GM21390 (cell line): Measurements from ENCODE around the gene LPIN1.

Source experiments
- ATAC-seq: cut with Tn5 transposase; IDR thresholded peaks from one replicate; pipeline ENCODE4 v1.9.1; 2021; ENCODE audit not compliant: unreplicated experiment

LPIN1 gene

DNA sequence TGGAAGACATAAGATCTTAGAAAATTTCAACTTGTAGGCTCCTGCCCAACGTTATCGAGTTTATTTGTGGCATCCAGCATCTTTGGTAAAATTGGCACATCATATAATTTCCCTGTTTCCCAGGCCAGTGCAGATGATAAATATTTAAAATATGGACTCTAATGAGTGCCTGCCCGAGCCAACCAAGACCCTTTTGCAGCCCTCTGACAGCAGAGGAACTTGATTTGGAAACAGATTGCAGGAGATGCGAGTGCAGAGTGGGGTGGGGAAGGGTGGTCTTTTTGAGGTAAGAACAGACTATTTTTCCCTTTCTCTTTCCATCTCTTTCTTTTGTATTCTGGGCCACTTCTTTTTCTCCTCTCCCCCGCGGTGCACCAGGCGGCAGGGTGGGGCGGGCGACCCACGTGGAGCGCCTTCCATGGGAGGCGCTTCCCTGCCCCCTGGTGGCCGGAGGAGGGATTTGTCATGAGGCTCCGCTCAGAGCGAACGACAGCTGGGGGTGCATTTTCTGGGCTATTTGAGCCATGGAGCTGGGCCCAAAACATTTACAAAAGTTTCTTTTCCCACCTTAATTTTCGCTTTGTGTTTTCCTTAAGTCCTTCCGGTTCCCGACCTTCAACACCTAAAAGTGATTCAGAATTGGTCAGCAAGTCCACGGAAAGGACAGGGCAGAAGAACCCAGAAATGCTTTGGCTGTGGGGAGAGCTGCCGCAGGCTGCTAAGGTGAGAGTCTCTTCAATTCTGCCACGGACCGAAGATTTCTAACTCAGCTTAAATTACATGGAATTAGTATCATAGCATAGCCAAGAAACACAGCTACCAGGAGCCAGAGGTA lies 32.7 kb downstream of the LPIN1 start:
- ATAC-seq = peak; percentile 84

DNA sequence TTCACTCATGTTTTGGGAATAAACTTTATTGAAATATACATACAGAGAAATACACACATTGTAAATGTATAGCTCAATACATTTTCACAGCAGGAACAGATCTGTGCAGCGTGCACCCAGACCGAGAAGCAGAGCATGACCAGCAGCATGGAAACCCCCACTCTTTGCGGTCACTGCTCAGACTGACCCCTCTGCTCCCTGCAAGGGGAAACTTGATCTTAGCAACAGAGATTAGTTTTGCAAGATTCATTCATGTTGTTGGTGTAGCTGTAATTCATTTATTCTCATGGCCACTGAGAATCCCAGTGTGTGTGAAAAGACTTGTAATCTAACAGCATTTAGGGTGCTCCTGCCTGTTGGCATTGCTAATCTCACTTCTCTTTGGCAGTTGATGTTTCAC lies 35.2 kb downstream of the LPIN1 start:
- no peak for ATAC-seq

DNA sequence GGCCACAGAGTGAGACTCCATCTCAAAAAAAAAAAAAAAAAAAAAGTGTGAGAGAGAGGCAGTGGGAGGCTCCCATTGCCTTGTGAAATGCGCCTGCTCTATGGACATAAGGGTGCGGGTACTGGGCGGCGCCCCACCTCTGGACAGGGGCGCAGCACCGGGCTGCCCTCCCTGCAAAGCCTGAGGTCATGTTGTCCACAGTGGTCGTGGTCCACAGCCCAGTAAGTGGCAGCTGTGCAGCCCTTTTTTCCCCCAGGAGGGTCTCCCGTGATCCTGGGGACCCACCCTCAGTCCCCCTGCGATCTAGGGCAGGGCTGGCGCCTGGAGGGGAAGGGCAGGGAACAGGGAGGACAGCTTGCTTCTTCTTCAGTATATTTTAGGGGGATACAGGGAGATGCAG lies 37.8 kb downstream of the LPIN1 start:
- no peak for ATAC-seq

DNA sequence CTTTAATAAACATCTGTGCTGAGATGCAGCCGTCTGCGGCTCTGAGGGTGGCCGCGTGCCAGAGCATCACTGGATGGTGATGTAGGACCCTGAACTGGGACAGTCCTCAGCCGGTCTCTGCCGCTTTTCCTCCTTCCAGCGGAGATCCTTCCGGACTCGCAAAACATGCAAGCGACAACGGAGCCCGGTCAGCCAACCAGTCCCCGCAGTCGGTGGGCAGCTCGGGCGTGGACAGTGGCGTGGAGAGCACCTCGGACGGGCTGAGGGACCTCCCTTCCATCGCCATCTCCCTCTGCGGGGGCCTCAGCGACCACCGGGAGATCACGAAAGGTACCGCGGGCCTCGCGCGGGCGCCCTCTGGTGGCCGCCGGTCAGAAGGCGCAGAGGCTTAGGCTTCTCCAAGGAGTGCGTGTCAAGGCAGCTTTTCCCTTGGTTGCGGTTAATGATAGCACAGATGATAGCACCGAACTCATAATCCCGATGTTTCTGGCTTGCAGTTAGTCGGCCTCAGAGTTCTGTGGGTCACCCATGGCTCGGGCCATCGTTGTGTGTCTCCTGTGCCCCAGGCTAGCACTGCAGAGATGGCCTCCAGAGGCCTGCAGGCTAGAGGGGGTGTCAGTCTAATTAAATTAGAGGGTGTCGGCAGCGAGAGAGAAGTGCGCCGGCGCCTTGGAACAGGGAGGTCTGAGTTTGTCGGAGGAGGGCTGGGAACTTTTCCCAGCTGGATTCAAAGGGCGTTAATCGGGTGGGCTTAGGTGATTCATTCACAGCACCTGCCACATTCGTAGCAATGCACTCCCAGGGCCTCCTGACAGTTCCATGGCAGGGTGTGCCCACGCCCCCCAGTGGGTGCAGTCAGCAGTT lies 38.5 kb downstream of the LPIN1 start:
- ATAC-seq = no peak

DNA sequence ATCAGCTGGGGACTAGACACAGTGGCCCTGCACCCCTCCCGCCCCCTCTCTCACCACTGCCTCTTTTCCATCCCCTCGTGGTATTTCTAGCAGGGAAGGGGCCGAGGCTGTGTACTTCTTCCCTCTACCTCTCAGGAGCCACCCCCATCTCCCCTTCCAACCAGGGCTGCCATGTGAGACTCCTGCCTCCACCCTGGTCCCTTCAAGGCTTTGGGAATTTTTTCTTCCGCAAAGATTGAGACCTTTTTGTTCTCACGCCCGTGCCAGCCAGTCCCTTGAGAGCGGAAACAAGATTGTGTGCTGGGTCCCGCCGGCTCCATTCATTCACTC lies 39.1 kb downstream of the LPIN1 start:
- no peak for ATAC-seq

DNA sequence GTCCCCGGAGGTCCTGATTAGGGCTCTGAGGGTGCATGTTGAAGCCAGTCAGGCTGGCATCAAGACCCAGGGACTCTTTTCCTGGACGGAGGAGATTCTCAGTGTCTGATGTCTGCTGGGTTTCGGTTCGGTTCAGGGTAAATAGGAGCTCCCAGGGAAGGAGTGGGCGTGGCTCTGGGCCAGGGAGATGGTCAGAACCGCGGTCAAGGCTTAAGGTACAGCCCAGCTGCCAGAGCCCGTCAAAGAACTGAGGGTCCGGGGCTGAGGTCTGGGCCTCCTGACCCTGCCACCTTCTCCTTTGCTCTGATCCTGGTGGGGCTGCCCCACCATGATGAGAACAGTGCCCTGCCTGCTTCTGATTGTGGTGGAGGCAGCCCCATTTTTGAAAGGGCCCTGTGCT lies 39.8 kb downstream of the LPIN1 start:
- ATAC-seq = no peak

DNA sequence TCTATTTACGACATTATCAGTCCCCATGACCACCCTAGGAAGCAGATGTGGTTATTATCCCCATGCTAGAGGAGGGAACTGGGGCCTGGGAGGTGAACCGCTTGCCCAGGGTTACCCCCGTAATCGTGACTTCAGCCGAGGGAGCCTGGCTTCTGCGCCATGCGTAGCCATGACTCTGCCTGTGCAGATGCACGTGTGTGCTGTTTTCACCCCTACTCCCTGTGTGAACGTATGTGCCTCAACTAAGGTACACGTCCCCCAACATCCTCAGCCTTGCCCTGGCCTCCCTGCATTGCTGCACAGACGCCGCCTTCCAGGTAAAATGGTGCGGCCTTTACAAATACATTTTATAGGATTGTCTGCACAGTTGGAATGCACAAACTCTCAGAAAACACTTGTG lies 40.2 kb downstream of the LPIN1 start:
- ATAC-seq = no peak

DNA sequence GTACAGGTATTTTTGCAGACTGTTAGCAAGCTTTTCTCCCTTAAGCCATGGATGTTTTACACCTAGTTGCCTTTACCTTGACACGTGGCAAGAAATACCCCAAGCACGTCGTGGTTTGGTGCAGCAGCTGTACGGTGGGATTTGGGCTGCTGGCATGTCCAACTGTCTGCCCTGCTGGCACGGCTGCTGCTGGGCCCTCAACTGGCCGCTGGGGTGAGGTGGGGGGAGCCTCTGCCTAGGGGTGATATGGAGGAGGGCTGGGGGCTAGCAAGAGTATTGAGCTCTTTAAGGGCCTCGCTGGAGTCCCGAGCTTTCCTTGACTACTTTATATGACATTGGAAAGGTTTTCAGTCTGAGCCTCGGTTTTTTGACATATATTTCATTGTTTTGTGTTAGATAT lies 41.6 kb downstream of the LPIN1 start:
- ATAC-seq = no peak

DNA sequence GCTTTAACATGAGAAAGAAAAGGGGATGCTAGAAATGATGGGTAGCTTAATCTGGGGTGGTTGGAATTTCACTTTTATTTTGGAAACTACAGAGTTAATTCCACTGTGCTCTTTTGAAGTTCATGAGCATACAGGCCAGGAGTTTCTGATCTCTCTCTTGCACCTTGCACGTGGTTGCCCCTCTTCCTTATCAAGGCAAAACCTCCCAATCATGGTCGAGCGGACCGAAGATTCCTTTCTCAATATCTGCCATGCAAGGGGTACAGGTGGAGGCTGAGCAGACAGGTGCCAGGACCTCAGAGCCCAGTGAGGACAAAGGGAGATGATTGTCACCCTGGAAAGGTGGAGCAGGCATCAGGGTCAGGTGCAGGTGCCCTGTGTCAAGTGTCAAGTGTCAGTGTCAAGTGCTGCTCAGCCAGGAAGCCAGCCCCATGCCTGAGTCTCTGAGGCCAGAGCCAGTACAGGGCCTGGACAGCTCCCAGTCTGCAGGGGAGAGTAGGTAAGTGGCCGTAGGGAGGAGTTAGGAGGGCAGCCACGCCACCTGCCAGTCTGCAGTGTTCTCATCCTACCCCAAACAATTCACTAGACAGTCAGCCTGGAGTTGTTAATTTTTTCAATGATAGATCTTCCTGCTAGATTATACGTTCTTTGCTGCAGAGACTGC lies 42.2 kb downstream of the LPIN1 start:
- no peak for ATAC-seq

DNA sequence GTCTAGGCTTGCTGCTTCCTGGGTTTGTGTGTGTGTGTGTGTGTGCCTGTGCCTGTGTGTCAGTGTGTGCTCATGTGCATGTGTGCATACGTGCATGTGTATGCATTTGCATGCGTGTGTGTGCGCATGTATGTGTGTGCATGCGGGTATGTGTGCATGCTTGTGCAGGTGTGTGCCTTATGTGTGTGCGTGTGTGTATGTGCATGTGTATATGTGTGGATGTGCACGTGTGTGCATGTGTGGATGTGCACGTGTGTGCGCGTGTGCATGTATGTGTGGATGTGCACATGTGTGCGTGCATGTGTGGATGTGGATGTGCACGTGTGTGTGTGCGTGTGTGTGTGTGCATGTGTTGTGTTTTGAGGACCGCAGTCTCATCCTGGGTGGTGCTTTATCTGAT lies 42.8 kb downstream of the LPIN1 start:
- ATAC-seq = no peak

DNA sequence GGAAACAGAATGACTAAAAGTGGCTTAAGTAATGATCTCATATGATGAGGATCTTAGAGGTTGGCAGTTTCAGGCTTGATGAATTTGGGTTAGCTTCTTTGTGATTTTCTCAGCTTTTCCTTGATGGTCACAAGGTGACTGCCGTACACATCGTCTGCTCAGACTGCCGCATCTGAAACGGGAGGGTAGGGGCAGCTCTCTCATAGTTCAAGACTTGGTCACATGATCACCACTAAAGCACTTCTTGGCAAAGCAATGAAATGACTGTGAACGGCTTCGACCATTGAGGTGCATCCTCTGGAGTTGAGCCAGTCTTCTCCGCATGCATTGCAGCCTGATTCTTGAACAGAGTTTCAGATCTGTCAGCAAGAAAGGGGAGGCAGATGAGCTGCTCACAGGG lies 43.8 kb downstream of the LPIN1 start:
- ATAC-seq = no peak

DNA sequence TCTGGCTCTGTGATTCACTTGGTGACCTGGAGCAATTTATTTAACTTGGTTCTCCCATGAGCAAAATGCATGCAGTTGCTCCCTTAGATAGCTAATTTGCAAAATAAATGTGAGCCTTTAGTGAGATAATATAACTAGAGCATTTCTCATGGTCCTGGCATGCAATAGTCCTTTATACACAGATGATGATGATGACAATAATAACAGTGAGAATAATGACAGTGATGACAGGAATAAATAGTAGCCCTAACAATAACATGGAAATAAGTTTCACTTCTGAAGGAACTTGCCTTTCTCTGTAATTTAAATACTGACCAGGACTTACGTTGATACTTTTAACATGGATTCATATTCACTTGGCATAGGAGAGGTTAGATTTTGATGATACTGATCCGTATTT lies 49.2 kb downstream of the LPIN1 start:
- ATAC-seq = no peak

DNA sequence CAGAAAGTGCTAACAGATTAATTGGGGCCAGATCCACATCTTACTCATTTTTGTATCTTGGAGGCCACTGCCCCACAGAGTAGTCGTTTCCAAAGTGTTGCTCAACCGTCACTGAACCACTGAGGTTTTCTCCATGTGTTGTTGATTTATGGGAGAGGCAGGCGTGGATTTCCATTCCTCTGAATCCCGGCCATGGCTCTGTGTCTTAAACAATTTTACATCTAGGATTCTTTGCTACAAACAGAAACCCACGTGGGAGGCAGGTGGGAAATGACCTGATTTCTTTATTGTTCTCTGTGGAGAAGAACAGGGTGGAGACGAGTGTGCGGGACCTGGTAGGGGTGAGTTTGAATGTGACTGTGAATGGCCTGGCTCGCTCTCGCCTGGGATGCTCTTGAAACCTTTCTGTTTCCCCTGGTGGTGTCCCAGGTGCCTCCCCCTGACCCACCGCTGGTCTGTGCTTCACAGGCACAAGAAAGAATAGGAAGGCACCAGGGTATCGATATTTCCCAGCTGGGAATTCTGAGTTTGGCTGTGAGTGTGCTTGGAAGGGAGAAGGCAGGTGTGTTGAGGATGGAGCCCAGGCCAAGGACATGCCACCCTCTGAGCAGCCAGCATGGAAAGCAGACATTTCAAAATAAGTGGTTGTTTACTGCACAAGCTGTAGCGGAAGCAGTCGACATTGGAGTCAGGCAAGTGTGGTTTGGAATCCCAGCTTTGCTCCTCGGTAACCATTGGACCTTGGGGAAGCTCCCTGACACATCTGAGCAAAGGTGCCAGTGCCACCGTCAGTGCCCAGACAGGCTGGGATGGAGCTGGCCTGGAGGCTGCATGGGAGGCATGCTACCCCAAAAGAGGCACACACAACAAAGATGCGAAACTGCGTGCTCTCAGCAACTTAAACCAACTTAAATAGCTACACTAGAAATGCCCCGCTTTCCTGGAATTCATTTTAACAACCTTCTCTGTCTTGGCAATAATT lies 50.0 kb downstream of the LPIN1 start:
- no peak for ATAC-seq

DNA sequence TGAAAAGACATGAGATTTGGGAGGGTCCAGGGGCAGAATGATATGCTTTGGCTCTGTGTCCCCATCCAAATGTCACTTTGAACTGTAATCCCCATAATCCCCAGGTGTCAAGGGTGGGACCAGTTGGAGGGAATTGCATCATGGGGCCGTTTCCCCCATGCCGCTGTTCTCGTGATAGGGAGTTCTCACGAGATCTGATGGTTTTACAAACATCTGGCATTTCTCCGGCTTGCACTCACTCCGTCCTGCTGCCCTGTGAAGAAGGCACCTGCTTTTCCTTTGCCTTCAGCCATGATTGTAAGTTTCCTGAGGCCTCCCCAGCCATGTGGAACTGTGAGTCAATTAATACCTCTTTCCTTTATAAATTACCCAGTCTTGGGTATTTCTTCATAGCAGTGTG lies 51.4 kb downstream of the LPIN1 start:
- no peak for ATAC-seq

DNA sequence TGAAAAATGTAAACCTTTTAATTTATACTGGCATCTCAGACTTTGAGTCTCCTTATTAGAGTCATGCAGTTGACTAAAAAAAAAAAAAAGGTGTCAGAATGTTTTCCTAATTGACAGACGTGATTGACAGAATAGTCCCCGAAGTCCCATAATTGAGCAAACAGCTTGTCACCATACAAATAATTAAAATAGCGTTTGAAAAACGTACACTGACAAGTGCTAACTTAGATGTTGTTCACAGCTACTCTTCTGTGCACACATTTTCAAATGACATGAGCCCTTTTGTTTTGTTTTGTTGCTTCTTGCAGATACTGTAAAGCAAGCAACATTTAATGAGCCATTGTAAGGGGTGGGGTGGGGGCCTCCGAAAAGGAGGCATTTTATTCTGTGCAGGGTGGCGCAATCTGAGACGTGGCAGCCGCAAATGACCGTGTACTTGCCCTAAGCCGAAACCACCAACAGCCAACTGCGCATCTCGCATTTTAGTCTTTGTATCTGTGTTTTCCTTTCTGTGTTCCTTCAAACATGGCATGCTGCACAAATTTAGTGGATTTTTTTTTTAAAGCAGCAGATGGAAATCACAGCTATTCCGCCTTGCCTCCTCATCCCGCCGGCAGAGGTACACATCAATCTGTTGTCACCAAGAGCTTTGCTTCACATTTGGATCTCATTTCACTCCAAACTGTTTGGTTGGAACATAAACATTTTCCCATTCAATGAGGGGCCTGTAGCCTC lies 52.4 kb downstream of the LPIN1 start:
- no peak for ATAC-seq

DNA sequence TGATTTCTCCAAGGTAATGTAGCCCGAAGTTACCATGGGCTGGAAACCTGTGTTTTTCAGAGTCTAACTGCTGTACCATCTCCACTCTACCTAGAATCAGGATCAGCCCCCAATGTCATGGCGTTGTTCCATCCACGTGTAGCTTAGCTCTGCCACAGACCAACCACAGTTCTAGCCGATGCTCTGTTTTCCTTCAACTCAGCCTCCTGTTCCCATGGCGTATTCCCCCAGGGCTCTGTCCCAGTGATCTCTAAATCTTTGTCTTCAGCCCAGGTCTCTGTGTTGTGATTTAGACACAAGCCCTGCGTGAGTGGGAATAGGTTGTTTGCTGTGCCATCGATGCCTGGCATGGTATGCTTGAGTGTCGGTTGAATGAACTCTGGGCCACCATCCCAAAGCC lies 53.4 kb downstream of the LPIN1 start:
- no peak for ATAC-seq

DNA sequence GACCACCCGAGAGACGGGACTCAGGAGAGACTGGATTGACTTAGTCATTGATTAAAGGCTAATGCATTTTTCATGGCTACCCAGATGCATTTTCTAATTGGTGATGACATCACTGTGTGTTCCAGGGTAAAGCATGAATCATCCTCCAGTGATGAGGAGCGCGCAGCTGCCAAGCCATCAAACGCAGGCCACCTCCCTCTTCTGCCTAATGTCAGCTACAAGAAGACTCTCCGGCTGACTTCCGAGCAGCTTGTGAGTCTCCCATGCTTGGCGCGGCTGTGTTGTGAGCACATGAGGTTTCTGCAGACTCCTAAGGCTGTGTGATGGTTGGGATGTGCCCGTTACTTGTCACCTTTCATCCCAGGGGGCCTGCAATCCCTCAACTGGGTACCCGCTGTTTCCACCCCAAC lies 56.4 kb downstream of the LPIN1 start:
- ATAC-seq = no peak

DNA sequence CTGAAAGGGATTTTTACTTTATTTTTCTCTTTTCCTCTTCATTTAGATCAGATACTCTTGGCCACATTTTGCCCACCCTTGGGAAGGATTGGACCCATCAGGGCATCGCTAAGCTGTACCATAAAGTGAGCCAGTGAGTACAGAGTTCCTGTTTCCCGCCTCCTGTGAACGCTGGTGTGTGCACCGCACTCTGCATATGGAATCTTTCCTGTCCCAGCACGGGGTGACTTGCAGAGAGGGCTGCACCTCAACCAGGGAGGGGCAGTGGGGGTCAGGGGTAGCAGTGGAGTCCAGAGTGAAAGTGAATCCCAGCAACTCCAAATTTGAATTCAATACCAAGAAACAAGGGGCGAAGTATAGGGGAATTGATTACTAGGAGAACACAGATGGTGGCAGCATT lies 58.6 kb downstream of the LPIN1 start:
- no peak for ATAC-seq

DNA sequence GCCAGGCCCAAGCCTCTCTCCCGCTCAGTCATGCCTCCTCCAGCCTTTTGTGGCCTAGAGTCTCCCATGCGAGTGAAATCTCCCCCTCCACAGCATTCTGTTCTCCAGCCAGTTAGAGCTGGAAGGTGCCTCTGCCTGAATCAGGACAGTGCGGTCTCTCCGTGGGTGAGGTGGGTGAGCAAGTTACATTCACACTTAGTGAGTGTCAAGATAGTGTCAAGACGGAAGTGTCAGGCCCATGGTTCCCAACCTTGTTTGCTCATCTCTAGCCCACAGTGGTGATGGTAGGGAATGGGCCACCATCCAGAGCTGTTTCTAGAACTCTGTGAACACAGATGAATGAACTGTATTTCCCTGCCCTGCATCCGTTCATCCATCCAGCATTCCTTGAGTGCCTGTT lies 59.5 kb downstream of the LPIN1 start:
- no peak for ATAC-seq
